ENCODE data around the gene CALML5.

Gene CALML5

GRCh38 chr10:5532618-5533097, 33.3 kb upstream of the CALML5 start:
- DNase-seq = no peak

GRCh38 chr10:5532307-5532605, 32.9 kb upstream of the CALML5 start:
- DNase-seq = no peak

GRCh38 chr10:5531558-5532306, 32.4 kb upstream of the CALML5 start:
- DNase-seq = no peak

GRCh38 chr10:5530846-5531557, 31.6 kb upstream of the CALML5 start:
- DNase-seq = no peak

- no peak for DNase-seq
Observed at GRCh38 chr10:5530412-5530806, 31.0 kb upstream of the CALML5 start.

- no peak for DNase-seq
Observed at GRCh38 chr10:5529702-5530411, 30.5 kb upstream of the CALML5 start.

GRCh38 chr10:5528989-5529701, 29.8 kb upstream of the CALML5 start:
- DNase-seq = no peak

GRCh38 chr10:5527332-5528200, 28.2 kb upstream of the CALML5 start:
- DNase-seq = no peak

GRCh38 chr10:5526691-5527331, 27.4 kb upstream of the CALML5 start:
- no peak for DNase-seq

- no peak for DNase-seq
Observed at GRCh38 chr10:5525561-5526341, 26.4 kb upstream of the CALML5 start.

- no peak for DNase-seq
Observed at GRCh38 chr10:5524641-5525560, 25.5 kb upstream of the CALML5 start, which contains the start of gene CALML3. Gene CALML3, plus strand, starts transcription at chr10:5524961. Its CDS starts 125 bp downstream, at chr10:5525086.

- no peak for DNase-seq
Observed at GRCh38 chr10:5523796-5524574, 24.6 kb upstream of the CALML5 start.

GRCh38 chr10:5522913-5523560, 23.7 kb upstream of the CALML5 start:
- DNase-seq = no peak

GRCh38 chr10:5519054-5519453, 19.7 kb upstream of the CALML5 start:
- DNase-seq = no peak

- DNase-seq = no peak
Observed at GRCh38 chr10:5518143-5518542, 18.8 kb upstream of the CALML5 start.

- no peak for DNase-seq
Observed at GRCh38 chr10:5517546-5517945, 18.2 kb upstream of the CALML5 start.

- no peak for DNase-seq
Observed at GRCh38 chr10:5515948-5516761, 16.8 kb upstream of the CALML5 start.
